ENCODE measurements around the gene FGB. TPM values are rescaled to one million over a fixed set of nuclear protein-coding genes. Genes with fewer than 3 reads are reported as not detected.
A peak's percentile ranks its signal among the peaks of the same experiment; 100 is the strongest.

Gene FGB
- total and polyA plus RNA-seq, 2 experiments from 2014 or later: not detected

- Histone ChIP-seq H3K4me2 (no peak overlapping the region), H3F3A (replicated peaks; ENCODE audit: low read depth) (no peaks in the 10 kb centered on the region), H3K79me2 (replicated peaks; ENCODE audit: insufficient read depth) (no peaks in the 10 kb centered on the region), H2AFZ (no peak overlapping the region; the same call in 1 of the 2 replicates), H3K4me1 (ENCODE audit: insufficient read depth) (no peaks in the 10 kb centered on the region), H4K20me1 (replicated peaks; ENCODE audit: insufficient read depth) (no peaks in the 10 kb centered on the region), H3K9me2 (ENCODE audit: insufficient read depth) (no peaks in the 10 kb centered on the region), H3K36me3 (ENCODE audit: insufficient read depth) (no peaks in the 10 kb centered on the region), H3K4me3 (no peak overlapping the region), H3K27me3 (ENCODE audit: insufficient read depth) (no peaks in the 10 kb centered on the region), H3K27ac (ENCODE audit: low read depth) (no peak overlapping the region)
- TF ChIP-seq CREB1 (CRISPR knock-in tag; IDR thresholded peaks at IDR 0.05; ENCODE audit: low read depth): no peak
- no peak for TF ChIP-seq ETS1 (IDR thresholded peaks at IDR 0.05)
- no peak for TF ChIP-seq JUNB (IDR thresholded peaks at IDR 0.05; ENCODE audit: unreplicated experiment)
- no peak for TF ChIP-seq EZH2phosphoT487 (IDR thresholded peaks at IDR 0.05; ENCODE audit: unreplicated experiment)
- TF ChIP-seq ZNF114 (CRISPR knock-in tag; IDR thresholded peaks at IDR 0.05): no peak
- no peak for TF ChIP-seq POLR2AphosphoS5 (IDR thresholded peaks at IDR 0.05; ENCODE audit: low read depth)
- DNase-seq (ENCODE audit: low spot score) (no peak), ATAC-seq (no peak)
- Mint-ChIP-seq H3K9me3 (no peaks in the 10 kb centered on the region), H3K4me1 (0 out of 3 replicates have a peak, but pooled peaks cover under 1% of the 10 kb centered on the region), H3K4me3 (no peak overlapping the region), H3K27ac (no peak overlapping the region), H3K27me3 (ENCODE audit: insufficient read depth, low read depth, poor library complexity) (no peaks in the 10 kb centered on the region), H3K36me3 (ENCODE audit: low read depth) (no peaks in the 10 kb centered on the region)
Observed at GRCh38 chr4:154611833-154612232, 49.0 kb downstream of the FGB start.

GRCh38 chr4:154612472-154613414 lies 49.9 kb downstream of the FGB start, which contains the start of gene FGG:
Gene FGG, minus strand, starts transcription at chr4:154612656. Its CDS starts 47 bp downstream, at chr4:154612609.
- Histone ChIP-seq H3K4me2 (no peak within 1 kb of the TSS), H3K4me1 (ENCODE audit: insufficient read depth) (0 out of 2 replicates have a peak, but pooled peaks cover 2% of the 10 kb centered on the region), H3K79me2 (replicated peaks; ENCODE audit: insufficient read depth) (no peaks in the 10 kb centered on the region), H3K27ac (ENCODE audit: low read depth) (no peak within 1 kb of the TSS), H3K4me3 (no peak within 1 kb of the TSS), H3K9me2 (ENCODE audit: insufficient read depth) (no peaks in the 10 kb centered on the region), H3K36me3 (ENCODE audit: insufficient read depth) (no peaks in the 10 kb centered on the region), H3F3A (replicated peaks; ENCODE audit: low read depth) (no peaks in the 10 kb centered on the region), H3K27me3 (ENCODE audit: insufficient read depth) (no peaks in the 10 kb centered on the region), H2AFZ (peak within 1 kb of the TSS; percentile 65; the same call in 1 of the 2 replicates), H4K20me1 (replicated peaks; ENCODE audit: insufficient read depth) (no peaks in the 10 kb centered on the region)
- Mint-ChIP-seq H3K9me3 (no peaks in the 10 kb centered on the region), H3K4me3 (no peak within 1 kb of the TSS), H3K27ac (no peak within 1 kb of the TSS), H3K27me3 (ENCODE audit: insufficient read depth, low read depth, poor library complexity) (no peaks in the 10 kb centered on the region), H3K36me3 (ENCODE audit: low read depth) (no peaks in the 10 kb centered on the region), H3K4me1 (peaks cover 5% of the 10 kb centered on the region; the same call in 2 of the 3 replicates)
- ATAC-seq (no peak), DNase-seq (ENCODE audit: low spot score) (no peak)
- TF ChIP-seq EZH2 (IDR thresholded peaks at IDR 0.05; ENCODE audit: low read depth, unreplicated experiment): no peak
- TF ChIP-seq POLR2AphosphoS5 (IDR thresholded peaks at IDR 0.05; ENCODE audit: low read depth): no peak
- TF ChIP-seq JUNB (IDR thresholded peaks at IDR 0.05; ENCODE audit: unreplicated experiment): no peak
- TF ChIP-seq STAT1 (IDR thresholded peaks at IDR 0.05; ENCODE audit: unreplicated experiment): no peak
- TF ChIP-seq EZH2phosphoT487 (IDR thresholded peaks at IDR 0.05; ENCODE audit: unreplicated experiment): no peak
- TF ChIP-seq CTCF (conservative IDR thresholded peaks at IDR 0.05; ENCODE audit: low read depth in 2 of 2): no peak
- TF ChIP-seq ZNF462 (CRISPR knock-in tag; IDR thresholded peaks at IDR 0.05): no peak
- TF ChIP-seq NANOG (IDR thresholded peaks at IDR 0.05; ENCODE audit: borderline replicate concordance): no peak
- TF ChIP-seq ZNF114 (CRISPR knock-in tag; IDR thresholded peaks at IDR 0.05): no peak

All from GM23338 (cell line).